Measurements from ENCODE around the gene SAP30BP. TPM values are rescaled to one million over a fixed set of nuclear protein-coding genes. Genes with fewer than 3 reads are reported as not detected.
A peak's percentile ranks its signal among the peaks of the same experiment; 100 is the strongest.

Gene SAP30BP
- total and polyA plus RNA-seq, 2 of the 13 experiments (the other 11 are each of a cell fraction or from before 2014, with no cell fraction given) = 67.7 to 99.4 TPM

- no peak; the same call in none of the 2 replicates for TF ChIP-seq ZNF678 (CRISPR knock-in tag; IDR thresholded peaks at IDR 0.05)
- no peak for TF ChIP-seq TIGD3 (CRISPR knock-in tag; IDR thresholded peaks at IDR 0.05; ENCODE audit: borderline replicate concordance)
- TF ChIP-seq CCAR2 (optimal IDR thresholded peaks at IDR 0.05; ENCODE audit: low read depth, low read length) = no peak
- TF ChIP-seq NR2F1 (CRISPR knock-in tag; IDR thresholded peaks at IDR 0.05) = no peak
- TF ChIP-seq ZNF614 (CRISPR knock-in tag; IDR thresholded peaks at IDR 0.05; ENCODE audit: borderline replicate concordance) = peak; percentile 14; the same call in 1 of the 2 replicates
- peak; percentile 62; the same call in 1 of the 2 replicates for TF ChIP-seq ZNF30 (CRISPR knock-in tag; IDR thresholded peaks at IDR 0.05)
- TF ChIP-seq RBM39 (IDR thresholded peaks at IDR 0.05; ENCODE audit: low read depth, low read length, poor library complexity, severe bottlenecking) = no peak
- no peak for TF ChIP-seq HMGA1 (CRISPR knock-in tag; conservative IDR thresholded peaks at IDR 0.05)
- 0 out of 2 replicates have a peak, but pooled peaks have one; percentile 81 for TF ChIP-seq PCBP1 (IDR thresholded peaks at IDR 0.05; ENCODE audit: borderline replicate concordance, low read depth, low read length)
- peak; percentile 14; the same call in 1 of the 2 replicates for TF ChIP-seq YEATS4 (CRISPR knock-in tag; IDR thresholded peaks at IDR 0.05; ENCODE audit: borderline replicate concordance)
- TF ChIP-seq ZFP36L2 (CRISPR knock-in tag; IDR thresholded peaks at IDR 0.05) = no peak
- TF ChIP-seq KDM5B (CRISPR knock-in tag; IDR thresholded peaks at IDR 0.05; ENCODE audit: borderline replicate concordance) = peak; percentile 95
- TF ChIP-seq HDAC2 (CRISPR knock-in tag; IDR thresholded peaks at IDR 0.05) = peak; percentile 73
- no peak for TF ChIP-seq E2F2 (CRISPR knock-in tag; IDR thresholded peaks at IDR 0.05; ENCODE audit: borderline replicate concordance)
- TF ChIP-seq NCOA5 (CRISPR knock-in tag; IDR thresholded peaks at IDR 0.05) = no peak
- 0 out of 2 replicates have a peak, but pooled peaks have one; percentile 37 for TF ChIP-seq ZNF503 (CRISPR knock-in tag; IDR thresholded peaks at IDR 0.05)
- no peak for TF ChIP-seq ZFP82 (CRISPR knock-in tag; IDR thresholded peaks at IDR 0.05; ENCODE audit: borderline replicate concordance)
- TF ChIP-seq SIX1 (CRISPR knock-in tag; IDR thresholded peaks at IDR 0.05; ENCODE audit: borderline replicate concordance) = no peak
- no peak for TF ChIP-seq CAMTA2 (CRISPR knock-in tag; IDR thresholded peaks at IDR 0.05; ENCODE audit: borderline replicate concordance)
- TF ChIP-seq FOXJ3 (CRISPR knock-in tag; IDR thresholded peaks at IDR 0.05; ENCODE audit: borderline replicate concordance) = no peak; the same call in 1 of the 2 replicates
- TF ChIP-seq RORA (CRISPR knock-in tag; IDR thresholded peaks at IDR 0.05) = no peak
- TF ChIP-seq PATZ1 (CRISPR knock-in tag; IDR thresholded peaks at IDR 0.05) = peak; percentile 44
Observed at GRCh38 chr17:75754378-75755204, 87.5 kb downstream of the SAP30BP start (continued).
